Panc1 (cell line): ENCODE measurements around the gene ANTXR1. TPM values are rescaled to one million over a fixed set of nuclear protein-coding genes. Genes with fewer than 3 reads are reported as not detected.

ENCODE experiments used
- ATAC-seq: fragments of 200-7000 bp; cut with Tn5 transposase; 2 replicates; pipeline ENCODE4 v1.9.1; 2020; ENCODE audit warnings: mild to moderate bottlenecking, moderate library complexity
- BruUV-seq: library from RNA; stranded (reverse); fragments of 400-500 nt; replicated peaks from 2 replicates; lab custom pipeline; 2021; lab: Mats Ljungman, UMichigan
- CTCF ChIA-PET: fragments of 300-600 bp; sonication (Branson Sonifier 250); formaldehyde crosslinking; loops from one replicate; lab custom pipeline; 2022; ENCODE audit warnings: antibody characterized with exemption; lab: Charles Lee
- POLR2A ChIA-PET: fragments of 300-600 bp; sonication (Branson Sonifier 250); formaldehyde crosslinking; loops from one replicate; lab custom pipeline; 2022; ENCODE audit warnings: antibody characterized with exemption; lab: Charles Lee
- DNase-seq: peaks from one replicate; pipeline ENCODE4 v3.0.0-alpha.2; 2010; ENCODE audit warnings: low read depth, low spot score
- H3K27ac ChIP-seq: 2 replicates; pipeline ENCODE4 v1.5.1; 2011; ENCODE audit warnings: mild to moderate bottlenecking, low read length, inconsistent platforms
- H3K27me3 ChIP-seq: fragments of 200-500 bp; sonication (Bioruptor generic); 2 replicates; pipeline ENCODE4 v1.6.0; 2014; ENCODE audit warnings: low read length, inconsistent platforms; ENCODE audit not compliant: control insufficient read depth, insufficient read depth
- H3K36me3 ChIP-seq: fragments of 200-500 bp; sonication (Bioruptor generic); 2 replicates; pipeline ENCODE4 v1.5.1; 2014; ENCODE audit warnings: inconsistent platforms, mild to moderate bottlenecking, low read length, moderate library complexity; ENCODE audit not compliant: control insufficient read depth, insufficient read depth
- H3K4me1 ChIP-seq: 2 replicates; pipeline ENCODE4 v1.5.1; 2011; ENCODE audit warnings: inconsistent platforms, mild to moderate bottlenecking, low read length, moderate library complexity; ENCODE audit not compliant: control insufficient read depth, insufficient read depth
- H3K4me3 ChIP-seq, 2 experiments: 2 replicates each; pipeline ENCODE4 v1.5.1; 2011 to 2012; ENCODE audit warnings: low read depth in 2 of 2, low read length in 2 of 2, mild to moderate bottlenecking in 2 of 2, inconsistent platforms in 1 of 2, moderate library complexity in 1 of 2
- H3K9me3 ChIP-seq: fragments of 200-500 bp; sonication (Bioruptor generic); 2 replicates; pipeline ENCODE4 v1.5.1; 2014; ENCODE audit warnings: low read depth, mild to moderate bottlenecking, inconsistent platforms, low read length, moderate library complexity; ENCODE audit not compliant: control insufficient read depth, insufficient read depth
- CTCF ChIP-seq: fragments of 450-650 bp; IDR thresholded peaks from 2 replicates; pipeline ENCODE4 v1.5.1; 2017; ENCODE audit warnings: mild to moderate bottlenecking
- POLR2AphosphoS5 ChIP-seq: IDR thresholded peaks from 2 replicates; pipeline ENCODE4 v1.6.1; 2012; ENCODE audit warnings: mild to moderate bottlenecking, low read depth, low read length, moderate library complexity
- REST ChIP-seq, 2 experiments: IDR thresholded peaks; 2 replicates each; pipeline ENCODE4 v1.6.1; 2011 to 2012; ENCODE audit warnings: low read depth in 2 of 2, control low read depth in 1 of 2, low read length in 1 of 2, mild to moderate bottlenecking in 1 of 2, moderate library complexity in 1 of 2; ENCODE audit not compliant: insufficient read depth in 1 of 2
- SIN3A ChIP-seq: IDR thresholded peaks from 2 replicates; pipeline ENCODE4 v1.6.1; 2012; ENCODE audit warnings: low read depth, mild to moderate bottlenecking, low read length, moderate library complexity, borderline replicate concordance; ENCODE audit not compliant: insufficient read depth
- TCF7L2 ChIP-seq: IDR thresholded peaks from 2 replicates; pipeline ENCODE4 v1.6.1; 2011; ENCODE audit warnings: mild to moderate bottlenecking, low read depth, low read length, inconsistent platforms
- in situ Hi-C: cut with HindIII; loops from 2 replicates; pipeline ENCODE4 v1.10.0; 2016; ENCODE audit warnings: low sequenced_read_pairs, low pct_unique_long_range_greater_than_20kb
- intact Hi-C: fragments of 100-400 bp; cut with micrococcal nuclease; formaldehyde crosslinking; loops from one replicate; pipeline ENCODE4 v1.10.0; 2022; ENCODE audit not compliant: unreplicated experiment
- total RNA-seq: library from RNA; stranded (reverse); gene quantifications from one replicate; pipeline ENCODE4 v1.2.1, GENCODE V29; 2021; ENCODE audit not compliant: unreplicated experiment

ANTXR1 gene
- total RNA-seq, 1 experiment from 2014 or later, result 132 TPM

- ATAC-seq (peak; percentile 64), DNase-seq (no peak)
- Histone ChIP-seq H3K27ac (peak overlapping the region; percentile 96), H3K27me3 (no peaks in the 10 kb centered on the region), H3K4me1 (peaks cover 25% of the 10 kb centered on the region), H3K9me3 (no peaks in the 10 kb centered on the region), H3K4me3 (peak overlapping the region; percentile 85 to 98), H3K36me3 (no peaks in the 10 kb centered on the region; the same call in none of the 2 replicates)
- TF ChIP-seq POLR2AphosphoS5 (no peak), TCF7L2 (no peak), CTCF (peak; percentile 88)
- no TSS peak for BruUV-seq
- ChIA-PET POLR2A (no interaction called here), CTCF (interaction anchor here (0.7 kb wide), 1 partner anchor 248 kb away, joined by 3 read pairs; no protein-coding TSS in a partner anchor)
- intact Hi-C loops (loop anchor here (2.0 to 10.0 kb wide), 2 partner anchors 68 to 294 kb away; no protein-coding TSS in a partner anchor), in situ Hi-C loops (no loop called here)
Observed at GRCh38 chr2:69012310-69013141, 453 bp upstream of the ANTXR1 start.

- no peaks in the 10 kb centered on the region; the same call in none of the 2 replicates for H3K36me3 ChIP-seq
- in situ Hi-C loops, result no loop called here
- DNase-seq, result no peak
- H3K27ac ChIP-seq, result peak overlapping the region; percentile 96
- ChIA-PET POLR2A (no interaction called here), CTCF (interaction anchor here (0.6 to 1.3 kb wide), 3 partner anchors 11 to 526 kb away, joined by 5 to 10 read pairs (median 6); no protein-coding TSS in a partner anchor)
- TF ChIP-seq TCF7L2, result no peak
- no peak for TF ChIP-seq REST (IDR thresholded peaks at IDR 0.05; ENCODE audit: insufficient read depth in 1 of 2, low read depth in 2 of 2, low read length in 1 of 2)
- no peak; the same call in 1 of the 2 replicates for TF ChIP-seq SIN3A
- TF ChIP-seq POLR2AphosphoS5, result no peak
- TF ChIP-seq CTCF, result no peak
- H3K4me3 ChIP-seq, result peak overlapping the region; percentile 85 to 98
- no peaks in the 10 kb centered on the region for H3K9me3 ChIP-seq
- no peaks in the 10 kb centered on the region for H3K27me3 ChIP-seq
- peaks cover 41% of the 10 kb centered on the region for H3K4me1 ChIP-seq
- BruUV-seq, result no TSS peak
- ATAC-seq, result peak; percentile 45
- intact Hi-C loops, result loop anchor here (2.0 to 10.0 kb wide), 2 partner anchors 69 to 293 kb away; no protein-coding TSS in a partner anchor
Observed at GRCh38 chr2:69013840-69014821, 1.2 kb downstream of the ANTXR1 start.
